Measurements from ENCODE around the gene CDH23. TPM values are rescaled to one million over a fixed set of nuclear protein-coding genes. Genes with fewer than 3 reads are reported as not detected.

The CDH23 gene
- total and polyA plus RNA-seq, 9 of the 15 experiments (the other 6 are each of a cell fraction or from before 2014, with no cell fraction given), result 0.18 to 1.2 (median 0.47) TPM

GRCh38 chr10:71746344-71747037, 349.8 kb downstream of the CDH23 start (continued):
- TF ChIP-seq, protein P1, sequence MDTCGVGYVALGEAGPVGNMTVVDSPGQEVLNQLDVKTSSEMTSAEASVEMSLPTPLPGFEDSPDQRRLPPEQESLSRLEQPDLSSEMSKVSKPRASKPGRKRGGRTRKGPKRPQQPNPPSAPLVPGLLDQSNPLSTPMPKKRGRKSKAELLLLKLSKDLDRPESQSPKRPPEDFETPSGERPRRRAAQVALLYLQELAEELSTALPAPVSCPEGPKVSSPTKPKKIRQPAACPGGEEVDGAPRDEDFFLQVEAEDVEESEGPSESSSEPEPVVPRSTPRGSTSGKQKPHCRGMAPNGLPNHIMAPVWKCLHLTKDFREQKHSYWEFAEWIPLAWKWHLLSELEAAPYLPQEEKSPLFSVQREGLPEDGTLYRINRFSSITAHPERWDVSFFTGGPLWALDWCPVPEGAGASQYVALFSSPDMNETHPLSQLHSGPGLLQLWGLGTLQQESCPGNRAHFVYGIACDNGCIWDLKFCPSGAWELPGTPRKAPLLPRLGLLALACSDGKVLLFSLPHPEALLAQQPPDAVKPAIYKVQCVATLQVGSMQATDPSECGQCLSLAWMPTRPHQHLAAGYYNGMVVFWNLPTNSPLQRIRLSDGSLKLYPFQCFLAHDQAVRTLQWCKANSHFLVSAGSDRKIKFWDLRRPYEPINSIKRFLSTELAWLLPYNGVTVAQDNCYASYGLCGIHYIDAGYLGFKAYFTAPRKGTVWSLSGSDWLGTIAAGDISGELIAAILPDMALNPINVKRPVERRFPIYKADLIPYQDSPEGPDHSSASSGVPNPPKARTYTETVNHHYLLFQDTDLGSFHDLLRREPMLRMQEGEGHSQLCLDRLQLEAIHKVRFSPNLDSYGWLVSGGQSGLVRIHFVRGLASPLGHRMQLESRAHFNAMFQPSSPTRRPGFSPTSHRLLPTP (IDR thresholded peaks at IDR 0.05; ENCODE audit: borderline replicate concordance, extremely low read depth, insufficient read length), result no peak
- TF ChIP-seq FIP1L1 (IDR thresholded peaks at IDR 0.05; ENCODE audit: low read depth, low read length, poor library complexity, severe bottlenecking) (no peak), USF1 (CRISPR knock-in tag; IDR thresholded peaks at IDR 0.05) (peak; percentile 55; the same call in 1 of the 2 replicates), TAF9B (IDR thresholded peaks at IDR 0.05; ENCODE audit: partially characterized antibody) (no peak), ZNF445 (CRISPR knock-in tag; IDR thresholded peaks at IDR 0.05; ENCODE audit: low read depth) (no peak), SPI1 (IDR thresholded peaks at IDR 0.05; ENCODE audit: borderline replicate concordance, low read depth, low read length) (peak; percentile 48; the same call in 1 of the 2 replicates), TBP (optimal IDR thresholded peaks at IDR 0.05; ENCODE audit: low read depth, low read length) (peak; percentile 46), TFAM (CRISPR knock-in tag; conservative IDR thresholded peaks at IDR 0.05) (no peak), YY1 (IDR thresholded peaks at IDR 0.05; ENCODE audit: borderline replicate concordance in 1 of 3, control insufficient read depth in 1 of 3, extremely low read depth in 1 of 3, insufficient read depth in 3 of 3, insufficient read length in 1 of 3, insufficient replicate concordance in 2 of 3, low read depth in 1 of 3, low read length in 2 of 3) (no peak), HEY1 (CRISPR knock-in tag; IDR thresholded peaks at IDR 0.05; ENCODE audit: borderline replicate concordance) (peak; percentile 80; the same call in 1 of the 2 replicates), ATF7 (IDR thresholded peaks at IDR 0.05) (peak; percentile 76), GTF2F1 (IDR thresholded peaks at IDR 0.05; ENCODE audit: low read depth, low read length) (0 out of 2 replicates have a peak, but pooled peaks have one; percentile 45), HNRNPUL1 (IDR thresholded peaks at IDR 0.05; ENCODE audit: low read length) (no peak), TARDBP (IDR thresholded peaks at IDR 0.05) (no peak), TAF1 (IDR thresholded peaks at IDR 0.05; ENCODE audit: control insufficient read depth, extremely low read depth, insufficient read depth, low read length, severe bottlenecking) (peak; percentile 23)
- TF ChIP-seq, protein P2, sequence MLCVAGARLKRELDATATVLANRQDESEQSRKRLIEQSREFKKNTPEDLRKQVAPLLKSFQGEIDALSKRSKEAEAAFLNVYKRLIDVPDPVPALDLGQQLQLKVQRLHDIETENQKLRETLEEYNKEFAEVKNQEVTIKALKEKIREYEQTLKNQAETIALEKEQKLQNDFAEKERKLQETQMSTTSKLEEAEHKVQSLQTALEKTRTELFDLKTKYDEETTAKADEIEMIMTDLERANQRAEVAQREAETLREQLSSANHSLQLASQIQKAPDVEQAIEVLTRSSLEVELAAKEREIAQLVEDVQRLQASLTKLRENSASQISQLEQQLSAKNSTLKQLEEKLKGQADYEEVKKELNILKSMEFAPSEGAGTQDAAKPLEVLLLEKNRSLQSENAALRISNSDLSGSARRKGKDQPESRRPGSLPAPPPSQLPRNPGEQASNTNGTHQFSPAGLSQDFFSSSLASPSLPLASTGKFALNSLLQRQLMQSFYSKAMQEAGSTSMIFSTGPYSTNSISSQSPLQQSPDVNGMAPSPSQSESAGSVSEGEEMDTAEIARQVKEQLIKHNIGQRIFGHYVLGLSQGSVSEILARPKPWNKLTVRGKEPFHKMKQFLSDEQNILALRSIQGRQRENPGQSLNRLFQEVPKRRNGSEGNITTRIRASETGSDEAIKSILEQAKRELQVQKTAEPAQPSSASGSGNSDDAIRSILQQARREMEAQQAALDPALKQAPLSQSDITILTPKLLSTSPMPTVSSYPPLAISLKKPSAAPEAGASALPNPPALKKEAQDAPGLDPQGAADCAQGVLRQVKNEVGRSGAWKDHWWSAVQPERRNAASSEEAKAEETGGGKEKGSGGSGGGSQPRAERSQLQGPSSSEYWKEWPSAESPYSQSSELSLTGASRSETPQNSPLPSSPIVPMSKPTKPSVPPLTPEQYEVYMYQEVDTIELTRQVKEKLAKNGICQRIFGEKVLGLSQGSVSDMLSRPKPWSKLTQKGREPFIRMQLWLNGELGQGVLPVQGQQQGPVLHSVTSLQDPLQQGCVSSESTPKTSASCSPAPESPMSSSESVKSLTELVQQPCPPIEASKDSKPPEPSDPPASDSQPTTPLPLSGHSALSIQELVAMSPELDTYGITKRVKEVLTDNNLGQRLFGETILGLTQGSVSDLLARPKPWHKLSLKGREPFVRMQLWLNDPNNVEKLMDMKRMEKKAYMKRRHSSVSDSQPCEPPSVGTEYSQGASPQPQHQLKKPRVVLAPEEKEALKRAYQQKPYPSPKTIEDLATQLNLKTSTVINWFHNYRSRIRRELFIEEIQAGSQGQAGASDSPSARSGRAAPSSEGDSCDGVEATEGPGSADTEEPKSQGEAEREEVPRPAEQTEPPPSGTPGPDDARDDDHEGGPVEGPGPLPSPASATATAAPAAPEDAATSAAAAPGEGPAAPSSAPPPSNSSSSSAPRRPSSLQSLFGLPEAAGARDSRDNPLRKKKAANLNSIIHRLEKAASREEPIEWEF (CRISPR knock-in tag; IDR thresholded peaks at IDR 0.05), result peak; percentile 64; the same call in 1 of the 2 replicates
